ENCODE results near the gene OR10A7.

- TF ChIP-seq CTCF (IDR thresholded peaks at IDR 0.05; ENCODE audit: poor library complexity) = no peak
- TF ChIP-seq EZH2phosphoT487 (IDR thresholded peaks at IDR 0.05; ENCODE audit: low read depth, severe bottlenecking, unreplicated experiment) = no peak
- no peak for TF ChIP-seq EZH2 (IDR thresholded peaks at IDR 0.05; ENCODE audit: borderline replicate concordance)
Observed at GRCh38 chr12:55226523-55226922, 5.7 kb downstream of the OR10A7 start.

Data from hepatocyte (in vitro differentiated cells).